H9 (cell line): ENCODE results near the gene TLE6. TPM values are rescaled to one million over a fixed set of nuclear protein-coding genes. Genes with fewer than 3 reads are reported as not detected.

Experiments
- DNase-seq: peaks from one replicate; pipeline ENCODE4 v3.0.0-alpha.2; 2017
- H2AFZ ChIP-seq: one replicate; pipeline ENCODE4 v1.6.1; 2013; ENCODE audit warnings: mild to moderate bottlenecking, low read length, control low read depth, moderate library complexity
- H2AK5ac ChIP-seq: 2 replicates; pipeline ENCODE4 v1.6.1; 2013; ENCODE audit warnings: low read length, control low read depth, mixed read lengths; ENCODE audit not compliant: insufficient read length
- H2BK120ac ChIP-seq: one replicate; pipeline ENCODE4 v1.6.1; 2013; ENCODE audit warnings: low read depth, mild to moderate bottlenecking, low read length, control low read depth, inconsistent platforms; ENCODE audit not compliant: poor library complexity, severe bottlenecking
- H2BK12ac ChIP-seq: 2 replicates; pipeline ENCODE4 v1.6.1; 2013; ENCODE audit warnings: low read length, control low read depth, mixed read lengths, low read depth; ENCODE audit not compliant: insufficient read length
- H2BK15ac ChIP-seq: 2 replicates; pipeline ENCODE4 v1.6.1; 2013; ENCODE audit warnings: low read depth, low read length, control low read depth
- H2BK20ac ChIP-seq: one replicate; pipeline ENCODE4 v1.6.1; 2013; ENCODE audit warnings: low read depth, mild to moderate bottlenecking, low read length, control low read depth, inconsistent platforms; ENCODE audit not compliant: poor library complexity, severe bottlenecking
- H2BK5ac ChIP-seq: 2 replicates; pipeline ENCODE4 v1.6.1; 2013; ENCODE audit warnings: low read length, control low read depth, mixed read lengths; ENCODE audit not compliant: insufficient read length
- H3K14ac ChIP-seq: 2 replicates; pipeline ENCODE4 v1.6.1; 2013; ENCODE audit warnings: low read length, control low read depth; ENCODE audit not compliant: insufficient read depth
- H3K18ac ChIP-seq: 2 replicates; pipeline ENCODE4 v1.6.1; 2013; ENCODE audit warnings: low read depth, mild to moderate bottlenecking, mixed read lengths, low read length, control low read depth; ENCODE audit not compliant: insufficient read length
- H3K23ac ChIP-seq: 2 replicates; pipeline ENCODE4 v1.6.1; 2013; ENCODE audit warnings: low read length, control low read depth, mixed read lengths, low read depth; ENCODE audit not compliant: insufficient read length
- H3K23me2 ChIP-seq: 2 replicates; pipeline ENCODE4 v1.6.1; 2013; ENCODE audit warnings: low read depth, mild to moderate bottlenecking, mixed read lengths, low read length, control low read depth; ENCODE audit not compliant: insufficient read length, poor library complexity, severe bottlenecking
- H3K27ac ChIP-seq: 2 replicates; pipeline ENCODE4 v1.5.1; 2013; ENCODE audit warnings: low read length, control low read depth, mixed read lengths, low read depth; ENCODE audit not compliant: insufficient read length
- H3K27me3 ChIP-seq: 2 replicates; pipeline ENCODE4 v1.6.1; 2013; ENCODE audit warnings: low read length, control low read depth, inconsistent platforms; ENCODE audit not compliant: insufficient read depth
- H3K4ac ChIP-seq: 2 replicates; pipeline ENCODE4 v1.6.1; 2013; ENCODE audit warnings: low read depth, mild to moderate bottlenecking, control low read depth, inconsistent platforms, low read length, moderate library complexity
- H3K4me1 ChIP-seq: 2 replicates; pipeline ENCODE4 v1.6.1; 2013; ENCODE audit warnings: low read length, control low read depth, inconsistent platforms; ENCODE audit not compliant: insufficient read depth
- H3K4me2 ChIP-seq: 2 replicates; pipeline ENCODE4 v1.6.1; 2013; ENCODE audit warnings: low read length, control low read depth, mixed read lengths; ENCODE audit not compliant: insufficient read length, insufficient read depth
- H3K56ac ChIP-seq: 2 replicates; pipeline ENCODE4 v1.6.1; 2013; ENCODE audit warnings: low read depth, mild to moderate bottlenecking, mixed read lengths, low read length, control low read depth; ENCODE audit not compliant: insufficient read length
- H3K79me1 ChIP-seq: 2 replicates; pipeline ENCODE4 v1.6.1; 2013; ENCODE audit warnings: low read depth, mild to moderate bottlenecking, moderate library complexity, low read length, control low read depth, inconsistent platforms; ENCODE audit not compliant: insufficient read depth, poor library complexity, severe bottlenecking
- H3K79me2 ChIP-seq: 2 replicates; pipeline ENCODE4 v1.6.1; 2013; ENCODE audit warnings: low read length, control low read depth, inconsistent platforms; ENCODE audit not compliant: insufficient read depth
- H3K9ac ChIP-seq: 2 replicates; pipeline ENCODE4 v1.6.1; 2013; ENCODE audit warnings: low read length, control low read depth, mixed read lengths; ENCODE audit not compliant: insufficient read length; ENCODE audit errors: extremely low read depth
- H3K9me3 ChIP-seq: one replicate; pipeline ENCODE4 v1.6.1; 2013; ENCODE audit warnings: low read depth, low read length, inconsistent platforms; ENCODE audit not compliant: control insufficient read depth
- H3T11ph ChIP-seq: one replicate; pipeline ENCODE4 v1.6.1; 2013; ENCODE audit warnings: mild to moderate bottlenecking, low read length, control low read depth, inconsistent platforms
- H4K20me1 ChIP-seq: one replicate; pipeline ENCODE4 v1.6.1; 2013; ENCODE audit not compliant: control insufficient read depth, insufficient read length, insufficient read depth
- H4K5ac ChIP-seq: 2 replicates; pipeline ENCODE4 v1.6.1; 2013; ENCODE audit warnings: low read depth, mild to moderate bottlenecking, mixed read lengths, low read length, control low read depth; ENCODE audit not compliant: insufficient read length
- H4K8ac ChIP-seq: replicated peaks from 2 replicates; pipeline ENCODE4 v1.6.1; 2013; ENCODE audit warnings: low read length, control low read depth, mixed read lengths, low read depth; ENCODE audit not compliant: insufficient read length
- H4K91ac ChIP-seq: 2 replicates; pipeline ENCODE4 v1.6.1; 2013; ENCODE audit warnings: low read depth, mild to moderate bottlenecking, moderate library complexity, mixed read lengths, low read length, control low read depth; ENCODE audit not compliant: insufficient read length
- H3K27ac Mint-ChIP-seq, 3 experiments: 2 replicates in 2 of 3; 3 replicates in 1 of 3; pipeline ENCODE4 v1.8.0; 2020 to 2021; ENCODE audit warnings: mixed read lengths in 3 of 3, mild to moderate bottlenecking in 1 of 3, moderate library complexity in 1 of 3
- H3K27me3 Mint-ChIP-seq: 2 replicates; pipeline ENCODE4 v1.8.0; 2021; ENCODE audit warnings: low read depth, mild to moderate bottlenecking, moderate library complexity, mixed read lengths
- H3K36me3 Mint-ChIP-seq, 3 experiments: 2 replicates in 2 of 3; 3 replicates in 1 of 3; pipeline ENCODE4 v1.8.0; 2020 to 2021; ENCODE audit warnings: low read depth in 3 of 3, mixed read lengths in 3 of 3; ENCODE audit not compliant: insufficient read depth in 1 of 3
- H3K4me1 Mint-ChIP-seq, 2 experiments: 2 replicates each; pipeline ENCODE4 v1.8.0; 2020; ENCODE audit warnings: mixed read lengths in 2 of 2
- H3K4me3 Mint-ChIP-seq, 2 experiments: 2 replicates in 1 of 2; 3 replicates in 1 of 2; pipeline ENCODE4 v1.8.0; 2020 to 2021; ENCODE audit warnings: mild to moderate bottlenecking in 2 of 2, mixed read lengths in 2 of 2, moderate library complexity in 1 of 2
- H3K9me3 Mint-ChIP-seq, 2 experiments: 2 replicates in 1 of 2; 3 replicates in 1 of 2; pipeline ENCODE4 v1.8.0; 2020; ENCODE audit warnings: mild to moderate bottlenecking in 2 of 2, mixed read lengths in 2 of 2, moderate library complexity in 1 of 2
- CTCF ChIP-seq: fragments of 200-600 bp; sonication (generic); conservative IDR thresholded peaks from 3 replicates; pipeline ENCODE4 v1.8.0; 2021; ENCODE audit warnings: antibody characterized with exemption, mild to moderate bottlenecking
- WGBS: extraction: QIAGEN DNeasy Blood & Tissue Kit; methylation state at CpG from one replicate; pipeline ENCODE4 v1.1.7; 2013; ENCODE audit warnings: missing lambda C conversion rate, low lambda C conversion rate, mixed read lengths; ENCODE audit not compliant: insufficient read length; ENCODE audit errors: extremely low coverage; 5-methylcytosine and 5-hydroxymethylcytosine counted together
- total RNA-seq: library from RNA; stranded (reverse); gene quantifications from 2 replicates; pipeline ENCODE4 v1.2.1, GENCODE V29; 2021

Gene TLE6
- total RNA-seq, 1 experiment from 2014 or later, result 1.7 TPM

DNA sequence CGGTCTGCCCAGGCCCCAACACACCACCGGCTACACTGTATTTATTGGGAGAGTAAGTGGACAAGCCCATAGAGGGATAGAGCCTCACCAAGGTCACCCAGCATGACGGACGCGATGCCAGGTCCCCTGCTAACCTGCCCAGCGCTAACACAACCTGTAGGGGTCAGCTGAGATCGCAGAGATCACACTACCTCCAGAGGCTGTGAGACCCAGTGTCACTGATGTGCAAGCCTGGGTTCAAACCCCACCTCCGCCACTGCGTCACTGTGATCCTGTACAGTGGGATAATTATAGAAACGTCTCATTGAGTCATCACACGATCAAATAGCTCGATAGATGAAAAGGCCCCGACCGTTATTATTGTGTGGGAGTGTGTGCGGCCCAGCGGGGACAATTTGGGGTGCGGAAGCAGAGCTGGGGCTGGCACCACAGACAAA is 62.3 kb downstream of the TLE6 start:
- H3K9me3 ChIP-seq, result no peaks in the 10 kb centered on the region

More for the DNA sequence above, 62.3 kb downstream of the TLE6 start:
- Histone ChIP-seq H3T11ph (no peak overlapping the region), H3K79me1 (no peaks in the 10 kb centered on the region), H3K27ac (no peak overlapping the region), H3K4me1 (peaks cover 5% of the 10 kb centered on the region; the same call in 1 of the 2 replicates), H3K79me2 (no peaks in the 10 kb centered on the region), H3K14ac (no peak overlapping the region), H4K5ac (no peak overlapping the region), H4K20me1 (no peaks in the 10 kb centered on the region), H2AK5ac (no peak overlapping the region), H3K27me3 (no peaks in the 10 kb centered on the region), H3K23me2 (peaks cover 14% of the 10 kb centered on the region), H2BK20ac (no peak overlapping the region), H3K4me2 (no peak overlapping the region), H2BK15ac (no peak overlapping the region), H2BK120ac (no peak overlapping the region), H3K9ac (no peak overlapping the region), H4K8ac (no peak overlapping the region), H4K91ac (no peak overlapping the region), H3K18ac (no peak overlapping the region), H3K23ac (no peak overlapping the region), H2BK5ac (no peak overlapping the region), H2AFZ (no peak overlapping the region), H3K56ac (no peak overlapping the region), H2BK12ac (no peak overlapping the region), H3K4ac (no peak overlapping the region)
- peak overlapping the region in 1 of 2 experiments; percentile 43; a peak in 2 of 5 replicates for H3K4me3 Mint-ChIP-seq
- H3K9me3 Mint-ChIP-seq, result peaks cover 0 to 7% of the 10 kb centered on the region in 2 experiments; a peak in 2 of 5 replicates
- peak; percentile 58 for DNase-seq
- H3K4me1 Mint-ChIP-seq, result peaks cover 22 to 38% of the 10 kb centered on the region in 2 experiments
- H3K36me3 Mint-ChIP-seq, result no peaks in the 10 kb centered on the region
- no CpG with 5 or more reads among the region's 17 CpGs for WGBS
- H3K27me3 Mint-ChIP-seq, result peaks cover 74% of the 10 kb centered on the region
- TF ChIP-seq CTCF, result peak; percentile 48; the same call in 2 of the 3 replicates
- peak overlapping the region in 1 of 3 experiments; percentile 49; a peak in 1 of 7 replicates for H3K27ac Mint-ChIP-seq
